Transverse colon (tissue), 4 donors: ENCODE data around the gene OVCH1. TPM values are rescaled to one million over a fixed set of nuclear protein-coding genes. Genes with fewer than 3 reads are reported as not detected.
"Not testable (repeated sequence)": the region's sequence is repeated elsewhere in the genome, so short reads cannot be mapped to it uniquely, and the experiment has no call there.

Experiments used
- DNase-seq: peaks from one replicate; pipeline ENCODE4 v3.0.0-alpha.2; 2019
- H3K27ac ChIP-seq, 4 donors: fragments of 200-600 bp; sonication (generic); 2 replicates each; pipeline ENCODE4 v1.5.1; 2016 to 2018; ENCODE audit warnings: inconsistent platforms in 4 of 4
- H3K27me3 ChIP-seq: fragments of 200-600 bp; sonication (generic); 2 replicates; pipeline ENCODE4 v1.5.1; 2017; ENCODE audit warnings: inconsistent platforms
- H3K36me3 ChIP-seq, 4 donors: fragments of 200-600 bp; sonication (generic); 2 replicates each; pipeline ENCODE4 v1.5.1; 2017 to 2019; ENCODE audit warnings: inconsistent platforms in 4 of 4
- H3K4me1 ChIP-seq, 4 donors: fragments of 200-600 bp; sonication (generic); 2 replicates each; pipeline ENCODE4 v1.5.1; 2017 to 2020; ENCODE audit warnings: inconsistent platforms in 4 of 4
- H3K4me3 ChIP-seq, 4 donors: fragments of 200-600 bp; sonication (generic); 1 replicate in 1 of 4; 2 replicates in 3 of 4; pipeline versions ENCODE4 v1.5.1 to v1.6.1; 2017 to 2019; ENCODE audit warnings: inconsistent platforms in 4 of 4
- H3K9me3 ChIP-seq, 2 donors: fragments of 200-600 bp; sonication (generic); 2 replicates each; pipeline ENCODE4 v1.5.1; 2017 to 2019; ENCODE audit warnings: inconsistent platforms in 2 of 2
- CTCF ChIP-seq, 5 experiments: fragments of 200-600 bp in 3 of 5; fragments of 450-650 bp in 2 of 5; sonication (generic) in 3 of 5; IDR thresholded peaks; 1 replicate in 2 of 5; 2 replicates in 3 of 5; pipeline ENCODE4 v1.5.1; 2016 to 2017; ENCODE audit warnings: antibody characterized with exemption in 5 of 5, inconsistent platforms in 3 of 5, mild to moderate bottlenecking in 2 of 5, moderate library complexity in 1 of 5
- EP300 ChIP-seq: sonication (generic); formaldehyde crosslinking; IDR thresholded peaks from one replicate; pipeline ENCODE4 v1.6.1; 2017; ENCODE audit warnings: antibody characterized with exemption, low read depth
- POLR2A ChIP-seq: fragments of 450-650 bp; IDR thresholded peaks from one replicate; pipeline ENCODE4 v1.6.1; 2016; ENCODE audit warnings: antibody characterized with exemption, mild to moderate bottlenecking, moderate library complexity
- POLR2AphosphoS5 ChIP-seq, 3 donors: sonication (generic); formaldehyde crosslinking; IDR thresholded peaks; one replicate each; pipeline ENCODE4 v1.6.1; 2016; ENCODE audit warnings: antibody characterized with exemption in 3 of 3
- WGBS, 2 donors: methylation state at CpG; one replicate each; pipeline ENCODE4 v1.1.5; 2018; ENCODE audit warnings: low coverage in 1 of 2; 5-methylcytosine and 5-hydroxymethylcytosine counted together
- in situ Hi-C, 4 donors: fragments of 200-750 bp; cut with MboI; loops; one replicate each; pipeline versions ENCODE4 v1.15.0 to v1.15.1; 2017; ENCODE audit warnings: low sequenced_read_pairs in 3 of 4, low pct_ligation_motif_present in 1 of 4, low pct_unique_long_range_greater_than_20kb in 1 of 4
- intact Hi-C: fragments of 100-400 bp; cut with DNase I; formaldehyde crosslinking; loops from one replicate; pipeline ENCODE4 v1.15.1; 2023; ENCODE audit warnings: low total_unique reads
- total RNA-seq, 4 donors: library from RNA; depleted of rRNA; stranded (reverse); fragments of >200 nt; gene quantifications; one replicate each; pipeline ENCODE4 v1.1.0, GENCODE V29; 2016

The OVCH1 gene
- total RNA-seq, 4 donors from 2014 or later, result 0.37 TPM; not detected in 3

- Histone ChIP-seq H3K4me1 (no peaks in the 10 kb centered on the region), H3K36me3 (no peaks in the 10 kb centered on the region), H3K4me3 (no peak overlapping the region), H3K27me3 (no peaks in the 10 kb centered on the region), H3K27ac (no peak overlapping the region), H3K9me3 (no peaks in the 10 kb centered on the region)
- TF ChIP-seq POLR2A (no peak), POLR2AphosphoS5 (IDR thresholded peaks at IDR 0.05) (no peak), CTCF (IDR thresholded peaks at IDR 0.05) (no peak), EP300 (no peak)
- intact Hi-C loops, result no loop called here
- in situ Hi-C loops, result no loop called here
- no peak for DNase-seq
These were observed 95.0 kb downstream of the OVCH1 start for GRCh38 chr12:29402437-29402836.

GRCh38 chr12:29398495-29398894 is 99.0 kb downstream of the OVCH1 start:
- no peak for TF ChIP-seq EP300
- TF ChIP-seq POLR2A, result no peak
- no peak for TF ChIP-seq POLR2AphosphoS5 (IDR thresholded peaks at IDR 0.05)
- no peak for TF ChIP-seq CTCF (IDR thresholded peaks at IDR 0.05)
- Histone ChIP-seq H3K27ac (no peak overlapping the region), H3K4me3 (no peak overlapping the region), H3K27me3 (no peaks in the 10 kb centered on the region), H3K4me1 (no peaks in the 10 kb centered on the region), H3K36me3 (no peaks in the 10 kb centered on the region), H3K9me3 (no peaks in the 10 kb centered on the region)
- no peak for DNase-seq
- intact Hi-C loops, result no loop called here
- 79% methylated on average over 1 of the region's 1 CpG; no CpG with 5 or more reads in 1 of the 2 donors for WGBS, 2 donors
- in situ Hi-C loops, result no loop called here

GRCh38 chr12:29396774-29397173 is 100.7 kb downstream of the OVCH1 start:
- 69 to 73% methylated on average over 3 of the region's 3 CpGs for WGBS, 2 donors
- TF ChIP-seq CTCF (IDR thresholded peaks at IDR 0.05), result no peak
- no peak for TF ChIP-seq EP300
- no peak for DNase-seq
- Histone ChIP-seq H3K4me1 (no peaks in the 10 kb centered on the region), H3K9me3 (no peaks in the 10 kb centered on the region), H3K36me3 (no peaks in the 10 kb centered on the region), H3K27me3 (no peaks in the 10 kb centered on the region), H3K27ac (no peak overlapping the region), H3K4me3 (no peak overlapping the region)
- intact Hi-C loops (no loop called here), in situ Hi-C loops (no loop called here)

- no peak overlapping the region for H3K4me3 ChIP-seq
- H3K36me3 ChIP-seq, result no peaks in the 10 kb centered on the region
- no peaks in the 10 kb centered on the region for H3K27me3 ChIP-seq
- no peak overlapping the region for H3K27ac ChIP-seq
- no peaks in the 10 kb centered on the region for H3K9me3 ChIP-seq
- 86 to 88% methylated on average over 1 of the region's 1 CpG for WGBS, 2 donors
- in situ Hi-C loops (no loop called here), intact Hi-C loops (no loop called here)
- TF ChIP-seq POLR2AphosphoS5 (IDR thresholded peaks at IDR 0.05) (no peak), POLR2A (no peak), EP300 (no peak), CTCF (IDR thresholded peaks at IDR 0.05) (no peak)
- no peaks in the 10 kb centered on the region for H3K4me1 ChIP-seq
- no peak for DNase-seq
These were observed 102.1 kb downstream of the OVCH1 start for GRCh38 chr12:29395356-29395755.

- H3K4me1 ChIP-seq, in situ Hi-C loops, H3K4me3 ChIP-seq, intact Hi-C loops, DNase-seq, H3K27ac ChIP-seq, H3K9me3 ChIP-seq, H3K27me3 ChIP-seq, H3K36me3 ChIP-seq: not testable (repeated sequence)
- 39 to 45% methylated on average over 3 of the region's 3 CpGs for WGBS, 2 donors
These were observed 107.1 kb downstream of the OVCH1 start for GRCh38 chr12:29390419-29390818.
